Neuronal stem cell (in vitro differentiated cells): ENCODE data around the gene ERC1.
A peak's percentile ranks its signal among the peaks of the same experiment; 100 is the strongest.

ENCODE experiments used
- DNase-seq: peaks from one replicate; pipeline ENCODE4 v3.0.0-alpha.2; 2013; ENCODE audit warnings: low spot score
- H2AFZ ChIP-seq: one replicate; pipeline ENCODE4 v1.6.1; 2013; ENCODE audit warnings: mild to moderate bottlenecking, low read length, inconsistent platforms
- H2AK5ac ChIP-seq: 2 replicates; pipeline ENCODE4 v1.6.1; 2013; ENCODE audit warnings: low read depth, mild to moderate bottlenecking, inconsistent platforms, low read length, moderate library complexity, mixed read lengths
- H2BK120ac ChIP-seq: 2 replicates; pipeline ENCODE4 v1.6.1; 2013; ENCODE audit warnings: low read depth, mild to moderate bottlenecking, inconsistent platforms, low read length, moderate library complexity, mixed read lengths
- H2BK12ac ChIP-seq: one replicate; pipeline ENCODE4 v1.6.1; 2013; ENCODE audit warnings: low read length, inconsistent platforms
- H2BK15ac ChIP-seq: 2 replicates; pipeline ENCODE4 v1.6.1; 2013; ENCODE audit warnings: mild to moderate bottlenecking, low read length, inconsistent platforms, mixed read lengths
- H2BK5ac ChIP-seq: one replicate; pipeline ENCODE4 v1.6.1; 2013; ENCODE audit warnings: inconsistent platforms, mild to moderate bottlenecking, low read length, moderate library complexity
- H3K14ac ChIP-seq: one replicate; pipeline ENCODE4 v1.6.1; 2013; ENCODE audit warnings: low read length, inconsistent platforms
- H3K18ac ChIP-seq: 2 replicates; pipeline ENCODE4 v1.6.1; 2013; ENCODE audit warnings: low read length, inconsistent platforms
- H3K23ac ChIP-seq: 2 replicates; pipeline ENCODE4 v1.6.1; 2013; ENCODE audit warnings: low read depth, mild to moderate bottlenecking, mixed read lengths, low read length, inconsistent platforms; ENCODE audit not compliant: poor library complexity
- H3K27ac ChIP-seq: replicated peaks from 3 replicates; pipeline ENCODE4 v1.5.1; 2013; ENCODE audit warnings: low read length, inconsistent platforms
- H3K27me3 ChIP-seq, 3 experiments: 2 replicates each; pipeline ENCODE4 v1.6.1; 2013; ENCODE audit warnings: low read length in 3 of 3, mild to moderate bottlenecking in 2 of 3, inconsistent platforms in 1 of 3, low read depth in 1 of 3, mixed read lengths in 1 of 3, moderate library complexity in 1 of 3; ENCODE audit not compliant: control insufficient read depth in 3 of 3, insufficient read depth in 3 of 3
- H3K36me3 ChIP-seq, 2 donors: replicated peaks in 1 of 2; 2 replicates each; pipeline ENCODE4 v1.6.1; 2013; ENCODE audit warnings: low read length in 2 of 2; ENCODE audit not compliant: control insufficient read depth in 2 of 2, insufficient read depth in 2 of 2
- H3K4ac ChIP-seq: 2 replicates; pipeline ENCODE4 v1.6.1; 2013; ENCODE audit warnings: inconsistent platforms, mild to moderate bottlenecking, low read length, moderate library complexity
- H3K4me1 ChIP-seq, 2 donors: 1 replicate in 1 of 2; 2 replicates in 1 of 2; pipeline ENCODE4 v1.6.1; 2013; ENCODE audit warnings: low read length in 2 of 2, low read depth in 1 of 2; ENCODE audit not compliant: control insufficient read depth in 2 of 2, insufficient read depth in 1 of 2
- H3K4me2 ChIP-seq: one replicate; pipeline ENCODE4 v1.6.1; 2013; ENCODE audit warnings: mild to moderate bottlenecking, low read length, inconsistent platforms; ENCODE audit not compliant: insufficient read depth, poor library complexity, severe bottlenecking
- H3K4me3 ChIP-seq, 2 donors: 2 replicates each; pipeline ENCODE4 v1.5.1; 2013; ENCODE audit warnings: low read length in 2 of 2, mild to moderate bottlenecking in 2 of 2, inconsistent platforms in 1 of 2, moderate library complexity in 1 of 2
- H3K79me1 ChIP-seq: one replicate; pipeline ENCODE4 v1.6.1; 2013; ENCODE audit warnings: low read depth, mild to moderate bottlenecking, inconsistent platforms, low read length, moderate library complexity
- H3K9ac ChIP-seq: one replicate; pipeline ENCODE4 v1.6.1; 2013; ENCODE audit warnings: mild to moderate bottlenecking, low read depth, low read length, inconsistent platforms; ENCODE audit not compliant: poor library complexity
- H3K9me3 ChIP-seq, 2 donors: replicated peaks in 1 of 2; 2 replicates each; pipeline versions ENCODE3 to v1.6.1; 2013; ENCODE audit warnings: low read length in 2 of 2, mild to moderate bottlenecking in 2 of 2, inconsistent platforms in 1 of 2, low read depth in 1 of 2, mixed read lengths in 1 of 2, moderate library complexity in 1 of 2; ENCODE audit not compliant: control insufficient read depth in 2 of 2, insufficient read depth in 1 of 2
- H4K8ac ChIP-seq: one replicate; pipeline ENCODE4 v1.6.1; 2013; ENCODE audit warnings: low read depth, mild to moderate bottlenecking, inconsistent platforms, low read length, moderate library complexity
- H4K91ac ChIP-seq: one replicate; pipeline ENCODE4 v1.6.1; 2013; ENCODE audit warnings: low read length, low read depth, mild to moderate bottlenecking, inconsistent platforms; ENCODE audit not compliant: poor library complexity
- WGBS, 2 donors: extraction: QIAGEN DNeasy Blood & Tissue Kit; methylation state at CpG; one replicate each; pipeline ENCODE4 v1.1.7; 2013; ENCODE audit warnings: missing lambda C conversion rate in 2 of 2, mixed read lengths in 1 of 2; ENCODE audit not compliant: insufficient read length in 2 of 2, insufficient replicate concordance in 1 of 2; ENCODE audit errors: extremely low coverage in 2 of 2; 5-methylcytosine and 5-hydroxymethylcytosine counted together

Gene ERC1

DNA sequence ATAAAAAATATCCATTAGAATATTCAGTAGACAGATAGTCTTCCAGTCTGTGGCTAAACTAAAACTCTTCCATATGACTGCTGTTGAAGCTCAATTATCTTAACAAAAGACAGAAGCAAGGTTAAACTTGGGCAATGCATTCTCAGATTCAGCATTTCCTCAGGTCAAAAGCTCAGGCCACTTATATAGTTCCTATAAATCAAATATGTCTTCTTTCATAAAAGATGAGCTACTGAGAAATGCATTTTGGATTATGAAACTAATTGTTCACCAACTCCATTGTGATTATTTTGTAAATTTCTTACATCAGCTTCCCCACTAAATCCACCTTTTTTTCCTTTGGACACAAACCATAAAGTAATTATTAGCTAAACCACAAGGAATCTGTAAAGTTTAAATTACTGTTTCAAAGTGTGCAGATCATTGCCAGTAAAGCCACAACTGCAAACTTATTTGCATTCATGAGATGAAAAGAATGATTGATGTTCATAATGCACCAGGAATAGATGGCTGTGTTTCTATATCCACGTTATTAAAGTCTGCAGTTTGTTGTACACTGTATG, 379.0 kb downstream of the ERC1 start:
- H2AK5ac ChIP-seq: no peak overlapping the region
- WGBS, 2 donors: no CpG with 5 or more reads among the region's 1 CpG

DNA sequence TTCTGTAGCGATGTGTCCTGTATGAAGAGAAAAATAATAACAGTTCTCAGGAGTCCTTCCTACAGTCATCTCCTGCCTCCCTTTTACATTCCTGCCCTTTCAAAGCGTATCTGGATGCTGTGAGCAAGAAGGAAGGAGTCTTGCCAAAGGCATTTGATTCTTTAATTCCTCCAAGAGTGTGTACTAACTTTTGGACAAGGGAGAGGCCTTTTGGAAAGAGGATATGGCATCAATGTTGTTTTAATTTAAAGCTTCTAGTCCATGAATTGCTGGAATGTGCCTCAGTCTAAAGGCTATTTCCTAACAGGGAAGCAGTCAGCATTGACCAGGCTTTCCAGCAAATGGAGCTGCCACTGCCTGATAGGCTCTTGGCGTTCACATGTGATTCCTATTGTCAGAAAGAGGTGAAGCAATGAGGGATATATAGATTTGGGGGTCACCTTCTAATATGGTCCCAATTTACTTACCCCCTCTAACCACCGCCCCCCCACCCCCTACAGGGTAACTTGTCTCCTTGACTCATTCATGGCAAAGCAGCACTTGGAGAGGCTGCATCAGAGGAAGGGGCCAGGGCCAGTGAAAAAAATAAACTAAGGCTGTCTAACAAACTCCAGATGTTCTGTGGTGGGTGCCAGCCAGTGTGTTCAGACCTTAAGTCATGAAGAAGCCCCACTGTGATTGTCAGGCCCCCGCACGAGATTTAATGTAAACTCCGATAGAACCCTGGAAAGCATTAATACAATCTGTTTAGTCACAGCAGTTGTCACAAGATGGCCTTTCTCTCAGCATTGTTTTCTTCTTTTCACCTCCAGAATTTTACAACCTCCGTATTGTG, 383.1 kb downstream of the ERC1 start:
- no peak for DNase-seq
- Histone ChIP-seq H3K27me3 (no peaks in the 10 kb centered on the region), H2BK120ac (no peak overlapping the region), H3K4me3 (no peak overlapping the region), H2BK12ac (no peak overlapping the region), H3K36me3 (no peaks in the 10 kb centered on the region), H3K4me1 (peaks cover 3 to 13% of the 10 kb centered on the region in 2 donors), H2BK5ac (no peak overlapping the region), H4K91ac (no peak overlapping the region), H3K4ac (no peak overlapping the region), H2AFZ (no peak overlapping the region), H3K27ac (peak overlapping the region; percentile 54), H4K8ac (no peak overlapping the region), H3K9ac (no peak overlapping the region), H2AK5ac (no peak overlapping the region), H2BK15ac (no peak overlapping the region), H3K18ac (no peak overlapping the region), H3K4me2 (no peak overlapping the region), H3K79me1 (no peaks in the 10 kb centered on the region), H3K23ac (no peak overlapping the region), H3K9me3 (peaks cover 3 to 8% of the 10 kb centered on the region in 2 donors), H3K14ac (no peak overlapping the region)
- WGBS, 2 donors: no CpG with 5 or more reads among the region's 8 CpGs

More for the DNA sequence above, 379.0 kb downstream of the ERC1 start:
- Histone ChIP-seq H4K91ac (no peak overlapping the region), H2BK5ac (no peak overlapping the region), H3K14ac (no peak overlapping the region), H3K23ac (no peak overlapping the region), H3K4me2 (no peak overlapping the region), H3K36me3 (no peaks in the 10 kb centered on the region), H3K9ac (no peak overlapping the region), H3K18ac (no peak overlapping the region), H3K27ac (no peak overlapping the region), H3K27me3 (no peaks in the 10 kb centered on the region), H2BK12ac (no peak overlapping the region), H3K4me3 (no peak overlapping the region), H2BK15ac (no peak overlapping the region), H3K79me1 (no peaks in the 10 kb centered on the region), H4K8ac (no peak overlapping the region), H3K9me3 (peaks cover 0 to 5% of the 10 kb centered on the region in 2 donors), H3K4ac (no peak overlapping the region), H3K4me1 (peaks cover 8 to 42% of the 10 kb centered on the region in 2 donors), H2AFZ (no peak overlapping the region), H2BK120ac (no peak overlapping the region)
- DNase-seq: no peak

DNA sequence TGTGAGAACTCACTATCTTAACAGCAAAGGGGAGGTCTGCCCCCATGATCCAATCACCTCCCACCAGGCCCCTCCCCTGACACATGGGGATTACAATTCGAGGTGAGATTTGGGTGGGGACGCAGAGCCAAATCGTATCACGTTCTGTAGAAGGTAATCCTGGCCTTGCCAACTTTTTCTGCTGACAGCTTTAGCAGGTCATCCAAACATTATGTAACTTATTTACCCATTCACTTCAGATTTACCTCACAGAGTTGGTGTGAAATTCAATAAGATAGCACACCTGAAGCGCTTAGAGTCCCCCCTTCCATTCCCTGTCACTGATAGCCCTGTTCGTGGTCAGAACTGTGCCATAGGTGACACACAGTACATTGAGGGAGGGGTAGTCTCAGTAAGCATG, 384.3 kb downstream of the ERC1 start:
- no CpG with 5 or more reads among the region's 6 CpGs for WGBS, 2 donors
- H2AFZ ChIP-seq: no peak overlapping the region

DNA sequence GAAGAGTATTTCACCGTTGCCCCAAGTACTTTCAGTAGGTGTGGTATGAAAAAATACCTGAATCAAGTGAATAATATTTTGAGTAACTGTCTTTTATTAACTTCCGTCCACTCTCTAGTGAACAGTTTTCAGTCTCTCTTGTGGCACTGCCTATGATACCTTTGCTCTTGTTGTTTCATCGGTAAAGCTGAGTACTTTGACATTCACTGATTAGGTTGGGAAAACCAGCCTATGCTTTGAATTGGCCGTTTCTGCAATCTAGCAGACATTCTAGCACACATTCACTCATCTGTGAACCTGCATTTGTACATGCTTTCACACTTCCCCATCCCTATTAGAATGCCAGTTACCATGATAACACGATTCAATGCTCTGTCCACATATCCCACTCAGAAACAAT, 386.1 kb downstream of the ERC1 start:
- no peak overlapping the region for H3K4me2 ChIP-seq
- H3K4ac ChIP-seq: no peak overlapping the region
- WGBS, 2 donors: no CpG with 5 or more reads among the region's 5 CpGs
- no peak overlapping the region for H3K9ac ChIP-seq
- no peak overlapping the region for H2AFZ ChIP-seq
- H3K27ac ChIP-seq: no peak overlapping the region
- H3K14ac ChIP-seq: no peak overlapping the region
- H2BK12ac ChIP-seq: no peak overlapping the region
- no peak overlapping the region for H3K23ac ChIP-seq
- no peak for DNase-seq
- no peak overlapping the region for H2BK5ac ChIP-seq
- no peak overlapping the region for H2BK120ac ChIP-seq
- no peaks in the 10 kb centered on the region for H3K27me3 ChIP-seq
- H4K8ac ChIP-seq: no peak overlapping the region
- H3K36me3 ChIP-seq: no peaks in the 10 kb centered on the region
- no peaks in the 10 kb centered on the region for H3K79me1 ChIP-seq
- no peak overlapping the region for H3K4me3 ChIP-seq
- H2AK5ac ChIP-seq: no peak overlapping the region
- H3K18ac ChIP-seq: no peak overlapping the region
- no peak overlapping the region for H4K91ac ChIP-seq
- H2BK15ac ChIP-seq: no peak overlapping the region
- peaks cover 3 to 8% of the 10 kb centered on the region in 2 donors for H3K9me3 ChIP-seq
- peaks cover 7 to 19% of the 10 kb centered on the region in 2 donors for H3K4me1 ChIP-seq

More for the DNA sequence above, 384.3 kb downstream of the ERC1 start:
- no peak overlapping the region for H3K23ac ChIP-seq
- no peak overlapping the region for H3K27ac ChIP-seq
- no peak overlapping the region for H3K18ac ChIP-seq
- H2BK15ac ChIP-seq: no peak overlapping the region
- no peak overlapping the region for H4K91ac ChIP-seq
- no peak overlapping the region for H3K4me3 ChIP-seq
- H3K4me1 ChIP-seq: peaks cover 5 to 12% of the 10 kb centered on the region in 2 donors
- no peak for DNase-seq
- H3K9me3 ChIP-seq: peaks cover 3 to 8% of the 10 kb centered on the region in 2 donors
- H2BK120ac ChIP-seq: no peak overlapping the region
- no peak overlapping the region for H3K9ac ChIP-seq
- H4K8ac ChIP-seq: no peak overlapping the region
- H3K79me1 ChIP-seq: no peaks in the 10 kb centered on the region
- H3K14ac ChIP-seq: no peak overlapping the region
- no peak overlapping the region for H3K4me2 ChIP-seq
- no peaks in the 10 kb centered on the region for H3K36me3 ChIP-seq
- no peak overlapping the region for H3K4ac ChIP-seq
- no peak overlapping the region for H2BK5ac ChIP-seq
- no peak overlapping the region for H2BK12ac ChIP-seq
- no peak overlapping the region for H2AK5ac ChIP-seq
- no peaks in the 10 kb centered on the region for H3K27me3 ChIP-seq
